Stimulated activated CD4-positive, alpha-beta T cell treated with anti-CD3 and anti-CD28 coated beads, Interleukin-15, amount 100 ng/mL, for 24 hours (primary cell): ENCODE data around the gene TLK1.

Experiments
- DNase-seq: peaks from one replicate; pipeline ENCODE4 v3.0.0-alpha.2; 2020

The TLK1 gene

GRCh38 chr2:170950221-170950761 is 210.4 kb downstream of the TLK1 start:
- DNase-seq = no peak

- no peak for DNase-seq
These were observed 211.3 kb downstream of the TLK1 start for GRCh38 chr2:170949415-170949814.

- no peak for DNase-seq
These were observed 216.1 kb downstream of the TLK1 start for GRCh38 chr2:170944545-170944944.

- DNase-seq = no peak
These were observed 217.1 kb downstream of the TLK1 start for GRCh38 chr2:170943596-170943995.

GRCh38 chr2:170943041-170943440 is 217.7 kb downstream of the TLK1 start:
- DNase-seq = no peak

- DNase-seq = no peak
These were observed 218.1 kb downstream of the TLK1 start for GRCh38 chr2:170942615-170943014.
